NCI-H1694 treated with DMSO at 0.1 percent for 48 hours (cell line): ENCODE measurements around the gene TTC21A.

Experiments
- DNase-seq: peaks from one replicate; lab custom pipeline; 2025; lab: John Stamatoyannopoulos, UW

Gene TTC21A

DNA sequence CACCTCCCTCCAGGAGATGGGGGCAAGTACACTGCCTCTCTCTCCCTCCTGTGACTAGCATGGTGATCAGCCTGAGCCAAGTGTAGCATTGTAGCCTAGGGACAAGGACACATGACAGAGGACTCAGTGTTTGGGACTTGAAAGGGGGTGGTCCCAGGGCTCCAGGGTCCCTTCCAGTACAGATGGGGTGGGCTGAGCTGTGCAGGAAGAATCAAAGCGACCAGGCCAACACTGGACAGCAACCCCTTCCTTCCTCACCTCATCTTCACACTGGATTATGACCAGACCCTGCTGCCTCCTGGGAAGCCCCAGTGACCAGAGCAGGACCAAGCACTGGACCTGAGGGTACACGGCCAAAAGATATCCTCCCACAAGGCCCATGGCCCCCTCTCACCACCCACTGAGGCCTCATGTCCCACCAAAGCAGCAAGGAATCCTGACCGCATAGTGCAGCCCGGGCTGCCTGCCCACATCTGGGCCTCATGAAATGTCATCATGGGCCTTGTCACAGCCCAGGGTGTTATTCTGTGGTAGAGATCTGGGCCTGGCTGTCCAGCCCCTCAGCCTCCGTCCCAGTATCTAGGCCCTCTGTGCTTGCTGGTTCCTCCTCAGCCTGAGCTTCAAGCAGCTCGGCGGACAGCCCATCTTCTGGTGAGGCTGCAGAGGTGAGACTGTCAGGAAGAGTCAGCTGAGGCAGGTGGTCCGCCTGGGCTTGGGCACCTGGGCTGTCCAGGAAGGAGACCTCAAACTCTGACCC, 9.6 kb upstream of the TTC21A start:
- DNase-seq, result no peak

DNA sequence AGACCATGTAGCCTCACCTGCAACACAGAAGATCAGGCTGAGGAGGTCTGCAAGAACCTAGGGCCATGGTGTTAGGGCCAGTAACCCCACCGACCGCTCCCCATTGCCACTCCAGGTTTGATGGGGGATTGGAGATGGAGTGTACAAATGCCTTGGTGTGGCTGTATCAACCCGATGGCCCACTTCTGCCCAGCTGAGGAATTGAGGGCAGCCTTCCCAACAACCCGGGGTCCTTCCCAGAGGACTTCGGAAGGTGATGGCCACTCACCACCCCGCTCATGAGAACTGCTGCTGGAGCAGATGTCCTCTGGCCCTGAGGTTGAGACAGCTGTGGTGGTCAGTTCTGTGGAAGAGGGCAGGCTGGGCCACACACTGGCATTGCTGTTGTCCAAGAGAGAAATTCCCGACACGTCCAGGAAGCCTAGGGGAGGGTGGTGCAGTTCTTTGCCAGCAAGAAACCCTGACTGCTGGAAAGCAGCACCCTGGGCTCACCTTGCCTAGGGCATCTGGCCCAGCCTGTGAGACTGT, 8.9 kb upstream of the TTC21A start:
- no peak for DNase-seq

DNA sequence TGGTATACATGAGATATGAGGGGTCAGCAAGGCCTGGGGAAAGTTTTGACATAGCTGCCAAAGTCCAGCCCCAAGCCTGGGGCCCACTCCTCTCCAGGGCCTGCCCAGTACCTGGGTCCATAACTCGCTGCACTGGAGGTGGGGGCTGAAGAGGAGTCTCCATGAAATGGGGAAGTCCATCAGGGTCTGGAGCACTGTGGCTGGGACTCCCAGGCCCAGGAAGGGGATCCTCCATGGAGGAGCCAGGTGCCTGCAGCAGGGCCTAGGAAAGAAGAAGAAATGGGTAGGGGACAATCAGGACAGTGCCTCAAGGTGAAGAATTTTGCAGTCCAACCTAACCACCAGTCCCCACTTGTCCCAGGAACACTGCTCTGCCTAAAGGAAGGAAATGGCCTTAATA, 8.2 kb upstream of the TTC21A start:
- DNase-seq, result no peak

DNA sequence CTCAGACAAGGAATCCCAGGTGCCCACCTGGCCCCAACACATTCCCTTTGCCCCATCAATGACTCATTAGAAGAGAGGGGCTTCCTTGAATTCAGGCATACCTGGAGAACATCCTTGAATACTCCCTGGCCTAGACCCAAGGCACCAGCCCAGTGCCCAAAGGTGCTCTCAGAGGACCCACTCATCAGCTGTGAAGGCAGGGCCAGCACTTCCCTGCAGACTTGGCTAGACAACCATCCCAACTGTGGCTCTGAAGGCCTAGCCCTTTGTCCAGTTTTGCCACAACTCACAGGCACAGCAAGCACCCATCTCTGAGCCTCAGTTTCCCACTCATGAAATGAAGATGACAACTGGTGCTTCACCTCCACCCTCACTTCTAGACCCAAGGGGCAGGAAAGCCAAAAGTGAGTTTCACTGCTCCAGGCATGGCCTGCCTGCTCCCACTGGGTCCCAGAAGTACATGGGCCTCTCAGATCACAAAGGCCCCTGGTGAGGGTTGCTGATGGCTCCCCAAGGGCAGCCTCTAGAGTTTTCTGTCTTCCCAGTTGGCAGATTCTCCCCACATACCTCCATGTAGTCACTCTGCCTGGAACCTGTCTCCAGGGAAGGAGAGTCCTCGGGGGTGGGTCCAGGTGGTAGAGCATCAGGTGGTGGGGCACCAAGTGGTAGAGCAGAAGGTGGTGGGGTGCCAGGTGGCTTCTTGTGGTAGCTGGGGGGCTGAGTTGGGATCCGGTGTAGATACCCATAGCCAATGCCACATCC, 7.6 kb upstream of the TTC21A start:
- no peak for DNase-seq

DNA sequence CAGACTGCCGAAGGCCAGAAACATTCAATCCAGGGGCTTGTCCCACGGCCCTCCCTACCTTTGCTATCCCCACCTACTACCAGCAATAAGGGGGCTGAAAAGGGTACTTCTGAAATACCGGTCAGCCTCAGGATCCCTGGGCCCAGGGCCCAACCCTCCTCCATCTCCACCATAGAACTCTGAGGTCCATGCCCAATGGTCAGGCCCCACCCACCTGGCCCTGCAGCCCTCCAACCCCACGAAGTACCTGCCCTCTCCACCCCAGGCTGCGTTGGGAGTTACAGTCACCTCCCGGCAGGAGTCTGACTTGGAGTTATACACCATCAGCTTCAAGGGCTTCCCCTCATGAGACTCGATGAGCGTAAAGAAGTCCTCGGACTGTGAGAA, 7.0 kb upstream of the TTC21A start:
- DNase-seq, result no peak

DNA sequence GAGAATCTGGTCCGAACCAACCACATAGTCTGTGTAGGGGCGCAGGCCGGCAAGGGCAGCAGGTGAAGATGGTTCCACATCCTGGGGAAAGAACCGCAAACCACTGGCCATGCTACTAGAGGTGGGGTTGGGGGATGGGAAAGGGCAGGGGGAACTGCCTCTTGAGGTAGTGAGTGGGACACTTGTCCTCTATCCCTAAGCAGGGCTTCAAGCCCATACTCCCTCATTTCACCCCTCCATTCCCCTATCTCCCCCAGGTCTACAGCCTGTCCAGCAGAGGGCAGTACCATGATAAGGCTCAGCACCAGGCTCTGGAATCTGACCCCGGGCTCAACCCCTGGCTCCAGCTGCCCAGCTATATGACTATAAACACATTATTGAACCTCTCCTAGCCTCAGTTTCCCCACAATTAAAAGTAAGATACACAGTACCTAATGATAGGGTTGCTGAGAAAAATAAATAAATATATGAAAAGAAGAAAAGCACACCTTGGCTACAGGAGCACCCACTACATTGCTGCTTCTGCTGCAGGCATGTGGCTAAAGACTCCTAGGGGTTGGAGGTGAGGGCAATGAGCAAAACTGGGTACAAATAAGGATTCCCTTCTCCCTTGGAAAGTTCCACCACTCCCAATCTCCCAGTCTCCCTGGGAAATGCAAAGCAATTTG, 6.3 kb upstream of the TTC21A start:
- DNase-seq, result no peak

DNA sequence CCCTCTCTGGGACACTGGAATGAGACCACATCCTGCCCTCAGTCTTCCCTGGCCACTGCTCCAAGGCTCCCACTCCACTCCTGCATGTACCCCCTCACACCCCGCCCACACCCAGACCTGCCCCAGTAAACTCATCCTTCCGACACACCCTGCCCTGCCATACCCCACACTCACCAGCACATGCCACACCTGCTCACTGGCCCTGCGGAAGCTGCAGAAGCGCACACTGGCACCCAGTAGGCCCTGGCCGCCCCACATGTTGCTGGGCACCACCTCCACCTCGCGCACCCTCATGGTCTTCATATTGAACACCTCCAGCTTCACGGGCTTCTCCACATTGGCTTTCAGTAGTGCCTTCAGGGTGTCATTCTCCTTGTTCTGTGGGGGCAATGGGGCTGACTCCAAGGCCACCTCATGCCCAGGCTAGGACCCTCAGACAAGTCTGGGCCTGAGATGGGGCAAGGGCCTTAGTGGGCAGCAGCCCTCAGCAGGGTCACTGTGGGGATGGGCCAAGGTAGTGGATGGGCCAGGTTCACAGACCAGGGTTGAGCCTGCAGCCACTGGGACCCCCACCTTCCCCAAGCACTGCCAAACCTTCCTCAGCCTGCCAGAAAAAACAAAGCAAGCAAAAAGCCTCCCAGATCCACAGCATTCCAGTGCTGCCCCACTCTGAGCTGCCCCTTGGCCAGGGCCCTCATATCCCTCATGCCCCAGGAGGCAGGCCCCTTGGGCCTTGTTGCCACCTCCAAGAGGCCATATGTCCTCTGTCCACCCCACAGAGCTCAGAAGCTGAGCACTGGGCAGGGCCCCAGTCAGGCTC, 4.8 kb upstream of the TTC21A start:
- DNase-seq, result no peak

DNA sequence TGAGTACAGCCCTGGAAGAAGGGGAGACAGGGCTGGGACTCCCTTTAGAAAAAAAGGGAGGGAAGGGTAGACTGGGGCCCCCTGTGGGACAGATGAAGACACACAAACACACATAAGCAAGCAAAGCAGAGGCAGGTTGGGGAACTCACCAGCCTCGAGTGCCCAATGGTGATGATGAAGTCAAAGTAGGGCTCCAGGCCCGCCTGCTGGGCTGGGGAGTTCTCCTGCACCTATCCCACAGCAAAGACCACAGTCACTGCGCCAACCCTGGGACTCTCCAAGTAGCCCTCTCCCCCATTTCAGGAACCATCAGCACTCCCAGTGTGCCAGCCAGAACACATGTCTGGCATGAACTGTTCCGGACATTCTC, 4.2 kb upstream of the TTC21A start:
- DNase-seq, result no peak

DNA sequence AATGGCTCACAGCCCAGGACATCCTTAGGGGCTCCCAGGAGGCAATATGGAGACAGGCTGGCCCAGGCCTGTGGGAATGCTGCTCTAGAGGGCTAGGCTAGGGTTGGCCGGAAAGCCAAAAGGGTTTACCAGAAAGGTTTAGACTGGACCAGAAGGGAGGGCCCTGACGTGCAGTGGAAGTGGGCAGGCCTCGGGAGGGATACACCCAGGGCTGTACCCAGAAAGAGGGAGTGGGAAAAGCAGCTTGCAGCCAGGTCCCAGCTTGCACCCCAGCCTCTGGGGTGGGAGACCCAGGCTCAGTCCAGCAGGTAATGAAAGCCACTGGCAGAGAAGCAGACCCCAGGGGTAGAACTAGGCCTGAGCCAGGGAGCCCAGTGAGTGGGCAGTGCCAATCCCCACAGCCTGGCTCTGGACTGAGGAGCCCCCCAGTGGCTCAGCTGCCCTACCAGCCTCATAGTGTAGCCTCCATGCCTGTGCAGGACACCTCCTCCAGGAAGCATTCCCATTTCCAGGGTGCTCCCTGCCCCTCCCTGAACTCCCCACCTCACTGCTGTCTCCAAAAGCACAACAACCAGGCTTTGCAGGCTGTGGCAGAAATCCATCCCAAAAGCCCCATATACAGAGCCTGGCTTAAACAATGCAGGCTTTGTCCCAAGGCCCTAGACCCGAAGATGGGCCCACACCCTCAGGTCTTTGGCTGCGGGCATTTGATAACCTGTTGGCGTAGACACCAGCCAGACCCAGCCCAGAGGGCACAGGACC, 3.5 kb upstream of the TTC21A start:
- no peak for DNase-seq

DNA sequence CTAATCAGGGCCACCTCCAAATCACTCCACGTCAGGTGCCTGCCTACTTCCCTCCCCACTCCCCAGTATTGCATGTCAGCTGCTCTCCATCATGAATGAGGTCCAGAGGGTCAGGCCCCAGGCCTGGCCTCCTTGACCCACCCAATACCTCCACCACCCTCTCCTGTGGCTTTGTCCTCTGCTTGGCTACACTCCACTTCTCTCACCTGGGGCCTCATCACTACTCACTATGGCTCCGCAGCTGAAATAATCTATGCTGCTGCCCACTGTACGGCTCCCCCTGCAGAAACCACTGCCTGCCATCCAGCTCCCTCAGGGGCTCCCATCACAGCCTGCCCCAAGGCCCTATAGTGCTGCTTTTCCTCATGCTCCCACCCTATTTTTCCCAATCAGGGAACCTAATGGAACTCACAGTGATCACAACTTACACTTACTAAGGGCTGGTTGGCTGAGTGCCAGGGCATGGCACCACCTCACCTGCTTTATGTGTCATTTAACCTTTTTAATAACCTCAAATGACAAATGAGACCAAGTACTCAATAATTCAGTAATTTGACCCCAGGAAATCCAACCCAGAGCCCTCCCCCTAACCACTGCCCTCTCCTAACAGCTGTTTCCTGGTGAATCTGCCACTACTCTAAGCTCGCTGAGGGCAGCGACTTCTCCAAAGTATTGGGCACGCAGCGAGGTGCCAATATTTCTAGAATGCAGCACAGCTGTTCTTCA, 2.4 kb upstream of the TTC21A start:
- no peak for DNase-seq

DNA sequence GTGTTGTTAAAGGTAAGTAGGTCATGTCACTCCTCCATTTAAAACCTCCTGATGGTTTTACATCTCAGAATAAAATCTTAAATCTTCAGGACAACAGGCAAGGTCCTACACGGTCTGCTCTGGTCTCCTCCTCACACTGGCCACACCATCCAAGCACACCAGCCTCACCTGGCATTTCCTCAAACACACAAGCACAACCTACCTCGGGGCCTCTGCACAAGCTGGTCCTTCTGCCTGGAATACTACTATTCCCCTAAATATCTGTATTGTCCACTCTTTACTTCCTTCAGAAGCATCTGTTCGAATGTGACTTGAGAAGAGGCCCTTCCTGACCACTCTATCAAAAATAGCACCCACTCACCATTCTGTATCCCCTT, 1.8 kb upstream of the TTC21A start:
- DNase-seq, result no peak

DNA sequence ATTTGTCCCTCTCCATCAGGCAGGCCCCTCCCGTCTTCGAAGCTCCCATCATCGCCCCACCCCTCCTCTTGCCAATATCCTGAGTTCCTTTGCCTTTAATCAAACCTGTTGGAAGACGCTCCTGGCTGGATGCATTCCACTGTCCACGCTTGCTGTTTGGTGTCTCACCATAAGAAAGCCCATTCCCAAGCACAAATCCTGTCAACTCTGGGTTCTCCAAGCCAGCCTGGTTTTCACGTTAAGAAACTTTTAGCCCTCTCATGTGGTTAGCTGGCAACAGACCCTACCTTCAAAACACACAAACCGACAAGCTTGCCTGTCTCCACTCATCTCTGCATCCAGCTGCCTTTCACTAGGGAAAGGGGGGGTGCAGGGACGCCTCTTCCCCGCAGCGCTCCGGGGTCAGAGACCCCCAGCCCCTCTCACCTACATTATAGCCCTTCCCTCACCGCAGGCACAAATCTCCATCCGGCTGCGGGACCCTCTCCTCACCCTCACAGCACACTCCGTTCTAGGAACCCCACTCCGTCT, 1.1 kb upstream of the TTC21A start:
- no peak for DNase-seq

DNA sequence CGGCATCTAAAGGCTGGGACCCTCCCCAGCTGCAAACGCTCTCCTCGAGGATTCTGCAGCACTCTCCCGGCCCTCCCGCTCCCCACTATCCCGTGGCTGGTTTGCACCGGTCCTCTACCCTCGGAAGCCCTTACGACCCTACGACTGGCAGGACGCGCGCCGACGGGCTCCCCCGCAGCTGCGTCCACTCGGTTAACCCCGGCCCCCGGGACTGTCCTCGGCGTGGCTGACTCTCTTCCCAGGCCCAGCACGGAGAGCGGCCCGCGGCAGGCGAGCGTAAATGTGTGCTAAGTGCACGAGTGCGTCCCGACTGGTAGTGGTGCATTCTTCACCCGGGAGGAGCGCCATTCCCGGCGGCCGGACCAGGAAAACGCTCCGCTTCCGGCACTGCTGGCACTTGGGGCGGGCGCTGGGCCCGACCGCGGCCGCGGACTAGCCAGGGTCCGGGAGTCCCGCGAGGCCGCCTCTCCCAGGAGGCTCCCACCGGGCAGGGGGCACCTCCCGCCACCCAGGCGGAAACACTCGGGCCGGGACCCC, 561 bp upstream of the TTC21A start:
- DNase-seq, result no peak

DNA sequence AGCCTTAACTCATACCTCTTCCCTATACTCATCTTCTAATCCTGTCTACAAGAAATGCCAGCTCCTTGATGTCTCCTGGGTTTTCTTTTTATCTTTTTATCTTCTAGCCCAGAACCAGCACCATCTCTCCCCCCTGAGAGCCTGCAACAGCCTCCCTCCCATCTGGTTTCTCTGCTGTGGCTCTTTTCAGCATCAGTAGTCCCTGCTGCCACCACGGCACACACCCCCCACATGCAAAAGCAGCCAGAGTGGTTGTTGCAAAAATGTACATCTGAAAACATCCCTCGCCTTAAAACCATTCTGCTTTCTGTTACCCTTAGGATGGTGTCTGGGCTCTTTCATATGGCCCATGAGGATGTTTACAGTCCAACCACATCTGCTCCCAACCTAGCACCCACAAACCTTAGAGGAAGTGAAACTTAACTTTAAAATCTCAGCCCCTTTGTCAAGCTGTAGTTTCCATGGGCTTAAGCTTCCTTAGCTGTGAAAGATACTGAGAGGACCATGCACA, 775 bp downstream of the TTC21A start:
- DNase-seq, result no peak

DNA sequence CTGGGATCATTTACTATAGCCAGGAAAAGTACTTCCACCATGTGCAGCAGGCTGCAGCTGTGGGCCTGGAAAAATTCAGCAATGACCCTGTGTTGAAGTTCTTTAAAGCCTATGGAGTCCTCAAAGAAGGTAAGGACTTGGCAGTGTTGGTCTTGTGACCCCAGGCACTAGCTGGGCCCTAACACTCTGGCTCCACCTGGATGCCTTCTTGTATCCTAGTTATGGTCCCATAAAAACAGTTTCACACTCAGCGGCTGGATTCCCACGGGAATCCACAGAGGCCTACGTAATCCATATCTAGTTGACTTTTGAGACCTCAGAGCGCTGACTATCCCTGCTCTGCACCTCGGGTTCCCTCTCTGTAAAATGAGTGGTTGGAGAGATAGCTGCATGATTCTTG, 1.6 kb downstream of the TTC21A start:
- DNase-seq, result no peak

DNA sequence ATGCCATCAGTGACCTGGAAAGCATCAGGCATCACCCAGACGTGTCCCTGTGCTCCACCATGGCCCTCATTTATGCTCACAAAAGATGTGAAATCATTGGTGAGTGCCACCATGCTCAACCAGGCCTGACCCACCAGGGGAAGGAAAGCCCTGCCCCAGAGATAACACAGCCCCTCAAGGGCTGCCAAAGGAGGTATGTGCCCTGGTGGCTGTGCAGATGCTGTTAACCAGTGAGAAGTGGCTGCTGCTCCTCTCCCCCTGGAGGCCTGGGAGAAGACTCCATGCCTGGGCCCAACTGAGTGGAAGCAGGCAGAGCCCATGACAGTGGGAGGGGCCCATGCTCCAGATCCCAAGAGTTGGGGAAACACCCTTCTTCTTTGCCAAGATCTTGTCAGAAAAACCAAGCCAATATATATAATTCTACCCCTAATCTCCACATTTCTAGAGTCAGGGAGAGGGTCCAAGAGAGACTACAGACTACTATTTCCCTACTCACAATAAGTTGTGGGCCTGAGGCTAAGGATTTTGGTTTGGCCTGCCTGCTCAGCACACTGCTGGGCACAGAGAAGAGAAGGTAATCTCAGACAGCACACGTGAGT, 2.7 kb downstream of the TTC21A start:
- DNase-seq, result no peak

DNA sequence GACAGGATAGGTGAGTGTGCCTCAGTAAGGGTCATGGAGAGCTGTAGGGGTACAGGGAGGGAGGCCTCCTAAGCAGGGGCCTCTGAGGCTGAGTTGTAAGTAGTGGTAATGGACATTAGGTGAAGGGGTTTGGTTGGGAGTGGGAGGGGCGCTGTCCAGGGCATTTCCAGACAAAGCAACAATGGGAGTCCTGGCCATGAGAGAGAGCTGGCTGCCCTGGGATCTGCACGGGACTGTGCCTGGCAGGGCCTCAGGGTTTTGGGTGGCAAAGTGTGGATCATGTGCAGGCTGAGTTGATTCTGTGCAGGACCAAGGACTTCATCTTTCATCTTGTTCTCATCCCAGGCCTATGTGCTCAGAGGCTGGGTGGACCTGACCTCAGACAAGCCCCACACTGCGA, 4.6 kb downstream of the TTC21A start:
- no peak for DNase-seq

DNA sequence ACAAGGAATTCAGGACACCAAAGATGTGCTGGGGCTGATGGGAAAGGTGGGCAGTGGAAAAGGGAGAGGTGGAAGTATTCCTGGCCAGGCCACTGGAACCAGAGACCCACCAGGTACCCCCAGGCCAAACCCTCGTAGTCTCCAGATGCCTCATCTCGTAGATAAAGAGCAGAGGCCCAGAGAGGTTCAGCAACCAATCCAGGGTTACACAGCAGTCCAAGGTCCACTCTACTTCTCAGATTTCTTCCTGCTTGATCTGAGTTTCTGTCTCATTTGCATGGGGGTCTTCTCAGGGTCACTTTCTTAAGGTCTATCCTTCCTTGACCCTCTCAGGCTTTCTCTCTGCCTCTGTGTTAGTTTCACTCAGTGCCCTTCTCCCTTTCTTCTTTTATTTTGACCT, 5.1 kb downstream of the TTC21A start:
- no peak for DNase-seq

DNA sequence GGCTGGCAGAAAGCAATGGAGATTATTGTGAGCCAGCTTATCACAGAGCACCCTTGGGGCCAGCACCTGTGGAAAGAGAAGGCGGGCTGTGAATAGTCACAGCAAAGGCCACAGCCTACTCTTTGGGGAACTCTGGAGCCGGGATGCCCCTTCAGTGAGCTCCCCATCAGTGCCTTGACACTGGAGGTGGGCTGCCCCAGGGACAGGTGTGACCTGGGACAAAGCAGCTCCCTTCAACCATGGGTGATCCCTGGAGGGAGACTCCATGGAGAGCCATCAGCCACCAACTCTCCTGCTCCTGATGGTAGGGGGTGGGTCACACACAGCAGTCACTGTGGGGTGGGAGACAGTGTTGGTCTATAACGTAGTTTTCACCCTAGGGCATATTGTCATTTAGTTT, 5.8 kb downstream of the TTC21A start:
- no peak for DNase-seq

DNA sequence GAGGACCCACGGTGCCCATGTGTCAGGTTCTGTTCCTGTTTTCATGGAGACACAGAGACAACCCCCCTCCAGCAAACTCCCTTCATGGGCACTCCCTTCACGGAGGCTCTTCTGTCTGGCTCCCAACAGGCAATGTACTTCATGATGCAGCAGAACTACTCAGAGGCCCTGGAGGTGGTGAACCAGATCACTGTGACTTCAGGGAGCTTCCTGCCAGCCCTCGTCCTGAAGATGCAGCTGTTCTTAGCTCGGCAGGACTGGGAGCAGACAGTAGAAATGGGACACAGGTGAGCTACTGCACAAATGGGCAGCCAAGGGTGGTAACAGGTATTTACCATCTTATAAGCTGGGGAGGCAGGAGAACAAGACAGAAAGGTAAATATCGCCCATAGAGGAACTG, 7.0 kb downstream of the TTC21A start:
- no peak for DNase-seq
